ENCODE measurements around the gene ENDOD1.
"Not testable (repeated sequence)": the region's sequence is repeated elsewhere in the genome, so short reads cannot be mapped to it uniquely, and the experiment has no call there.

Gene ENDOD1

DNA sequence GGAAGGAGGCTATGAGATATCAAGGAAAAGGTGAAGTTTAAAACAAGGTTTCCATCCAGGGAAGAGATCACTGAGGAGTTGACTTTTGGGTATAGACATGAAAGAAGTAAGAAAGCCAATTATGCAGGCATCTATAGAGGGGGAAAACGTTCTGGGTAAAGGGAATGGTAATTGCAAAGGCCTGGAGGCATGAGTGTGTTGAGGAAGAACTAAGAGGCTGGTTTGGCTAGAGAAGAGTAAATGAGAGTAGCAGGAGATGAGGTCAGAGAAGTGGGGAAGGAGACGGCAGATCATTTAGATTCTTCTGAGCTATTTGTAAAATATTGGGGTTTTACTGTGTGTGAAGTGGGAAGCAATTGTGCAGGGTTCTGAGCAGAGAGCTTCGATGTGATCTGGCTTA, 7.6 kb downstream of the ENDOD1 start:
- no peak overlapping the region for H3K4me3 ChIP-seq (ENCODE audit: low read length)
- H3K9me3 ChIP-seq (ENCODE audit: control insufficient read depth, low read length): no peaks in the 10 kb centered on the region
- H3K36me3 ChIP-seq (ENCODE audit: control insufficient read depth, insufficient read depth, low read length): no peaks in the 10 kb centered on the region
- H3K4me1 ChIP-seq (ENCODE audit: control insufficient read depth, insufficient read depth, low read length): peaks cover 11% of the 10 kb centered on the region
- no peak overlapping the region for H3K9ac ChIP-seq (ENCODE audit: low read length)
- no peaks in the 10 kb centered on the region for H3K27me3 ChIP-seq (ENCODE audit: control insufficient read depth, insufficient read depth, low read length)

DNA sequence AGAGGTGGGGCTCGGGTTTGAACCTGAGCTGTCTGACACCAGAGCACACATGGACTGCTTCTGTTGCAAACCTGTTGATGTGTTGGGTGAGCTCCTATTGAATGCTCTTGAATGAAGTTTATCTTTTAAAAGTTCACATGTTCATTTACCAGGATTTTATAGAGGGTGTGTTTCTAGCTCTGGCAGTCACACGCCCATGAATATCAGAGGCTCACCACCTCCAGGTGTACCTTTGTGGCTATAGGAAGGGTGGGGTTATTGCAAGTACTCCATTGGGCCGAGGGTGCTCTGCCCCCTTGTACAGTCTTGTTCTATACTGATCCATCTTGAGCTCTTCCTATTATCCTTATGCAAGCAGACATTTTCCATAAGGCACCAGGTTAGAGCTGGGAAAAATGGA, 9.2 kb downstream of the ENDOD1 start:
- no peaks in the 10 kb centered on the region for H3K4me1 ChIP-seq (ENCODE audit: control insufficient read depth, insufficient read depth, low read length)
- H3K4me3 ChIP-seq (ENCODE audit: low read length): no peak overlapping the region
- H3K36me3 ChIP-seq (ENCODE audit: control insufficient read depth, insufficient read depth, low read length): no peaks in the 10 kb centered on the region
- no peaks in the 10 kb centered on the region for H3K9me3 ChIP-seq (ENCODE audit: control insufficient read depth, low read length)
- no peaks in the 10 kb centered on the region for H3K27me3 ChIP-seq (ENCODE audit: control insufficient read depth, insufficient read depth, low read length)
- H3K9ac ChIP-seq (ENCODE audit: low read length): no peak overlapping the region

- no peaks in the 10 kb centered on the region for H3K27me3 ChIP-seq (ENCODE audit: control insufficient read depth, insufficient read depth, low read length)
- no peak overlapping the region for H3K4me3 ChIP-seq (ENCODE audit: low read length)
- H3K9me3 ChIP-seq (ENCODE audit: control insufficient read depth, low read length): no peaks in the 10 kb centered on the region
- no peaks in the 10 kb centered on the region for H3K36me3 ChIP-seq (ENCODE audit: control insufficient read depth, insufficient read depth, low read length)
- no peak overlapping the region for H3K9ac ChIP-seq (ENCODE audit: low read length)
- H3K4me1 ChIP-seq (ENCODE audit: control insufficient read depth, insufficient read depth, low read length): no peaks in the 10 kb centered on the region
Measured at GRCh38 chr11:95100191-95100648, 10.6 kb downstream of the ENDOD1 start.

GRCh38 chr11:95100856-95101507, 11.3 kb downstream of the ENDOD1 start:
- no peaks in the 10 kb centered on the region for H3K36me3 ChIP-seq (ENCODE audit: control insufficient read depth, insufficient read depth, low read length)
- no peaks in the 10 kb centered on the region for H3K4me1 ChIP-seq (ENCODE audit: control insufficient read depth, insufficient read depth, low read length)

GRCh38 chr11:95101935-95102334, 12.3 kb downstream of the ENDOD1 start:
- no peaks in the 10 kb centered on the region for H3K36me3 ChIP-seq (ENCODE audit: control insufficient read depth, insufficient read depth, low read length)
- no peak overlapping the region for H3K4me3 ChIP-seq (ENCODE audit: low read length)
- no peak overlapping the region for H3K9ac ChIP-seq (ENCODE audit: low read length)
- H3K4me1 ChIP-seq (ENCODE audit: control insufficient read depth, insufficient read depth, low read length): no peaks in the 10 kb centered on the region
- no peaks in the 10 kb centered on the region for H3K27me3 ChIP-seq (ENCODE audit: control insufficient read depth, insufficient read depth, low read length)
- no peaks in the 10 kb centered on the region for H3K9me3 ChIP-seq (ENCODE audit: control insufficient read depth, low read length)

More at GRCh38 chr11:95100856-95101507, 11.3 kb downstream of the ENDOD1 start:
- Histone ChIP-seq H3K9ac (ENCODE audit: low read length) (no peak overlapping the region), H3K4me3 (ENCODE audit: low read length) (no peak overlapping the region), H3K9me3 (ENCODE audit: control insufficient read depth, low read length) (no peaks in the 10 kb centered on the region), H3K27me3 (ENCODE audit: control insufficient read depth, insufficient read depth, low read length) (no peaks in the 10 kb centered on the region)

- Histone ChIP-seq H3K27me3 (ENCODE audit: control insufficient read depth, insufficient read depth, low read length) (no peaks in the 10 kb centered on the region), H3K4me1 (ENCODE audit: control insufficient read depth, insufficient read depth, low read length) (peaks cover 1% of the 10 kb centered on the region), H3K36me3 (ENCODE audit: control insufficient read depth, insufficient read depth, low read length) (no peaks in the 10 kb centered on the region), H3K4me3 (ENCODE audit: low read length) (no peak overlapping the region), H3K9me3 (ENCODE audit: control insufficient read depth, low read length) (no peaks in the 10 kb centered on the region), H3K9ac (ENCODE audit: low read length) (no peak overlapping the region)
Measured at GRCh38 chr11:95102733-95103132, 13.1 kb downstream of the ENDOD1 start.

GRCh38 chr11:95103701-95104100, 14.1 kb downstream of the ENDOD1 start:
- Histone ChIP-seq H3K36me3 (ENCODE audit: control insufficient read depth, insufficient read depth, low read length) (no peaks in the 10 kb centered on the region), H3K4me1 (ENCODE audit: control insufficient read depth, insufficient read depth, low read length) (peaks cover 11% of the 10 kb centered on the region), H3K27me3 (ENCODE audit: control insufficient read depth, insufficient read depth, low read length) (no peaks in the 10 kb centered on the region), H3K9me3 (ENCODE audit: control insufficient read depth, low read length) (no peaks in the 10 kb centered on the region), H3K9ac (ENCODE audit: low read length) (no peak overlapping the region), H3K4me3 (ENCODE audit: low read length) (no peak overlapping the region)

- H3K4me1 ChIP-seq (ENCODE audit: control insufficient read depth, insufficient read depth, low read length): peaks cover 15% of the 10 kb centered on the region
- H3K27me3 ChIP-seq (ENCODE audit: control insufficient read depth, insufficient read depth, low read length): no peaks in the 10 kb centered on the region
- no peaks in the 10 kb centered on the region for H3K9me3 ChIP-seq (ENCODE audit: control insufficient read depth, low read length)
- no peak overlapping the region for H3K9ac ChIP-seq (ENCODE audit: low read length)
- H3K4me3 ChIP-seq (ENCODE audit: low read length): no peak overlapping the region
- H3K36me3 ChIP-seq (ENCODE audit: control insufficient read depth, insufficient read depth, low read length): no peaks in the 10 kb centered on the region
Measured at GRCh38 chr11:95104121-95104830, 14.6 kb downstream of the ENDOD1 start.

DNA sequence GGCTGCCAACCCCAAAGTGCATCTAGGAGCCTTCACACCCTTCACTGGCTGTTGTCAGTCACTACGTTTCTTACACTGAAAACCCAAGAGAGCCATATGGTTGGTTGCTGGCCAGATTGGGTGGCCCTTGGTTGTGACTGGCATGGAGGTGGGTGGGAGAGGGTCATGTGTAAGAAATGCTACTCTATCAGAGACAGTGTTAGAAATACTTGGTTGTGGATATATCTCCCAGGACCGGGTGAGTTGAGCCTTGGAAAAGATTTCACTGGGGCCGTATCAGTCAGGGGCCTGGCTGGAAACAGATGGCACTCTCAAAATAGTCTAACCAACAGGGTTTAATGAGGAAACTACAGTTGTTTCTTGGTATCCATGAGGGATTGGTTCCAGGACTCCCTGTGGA, 15.2 kb downstream of the ENDOD1 start:
- Histone ChIP-seq H3K9me3 (ENCODE audit: control insufficient read depth, low read length) (no peaks in the 10 kb centered on the region), H3K27me3 (ENCODE audit: control insufficient read depth, insufficient read depth, low read length) (no peaks in the 10 kb centered on the region), H3K36me3 (ENCODE audit: control insufficient read depth, insufficient read depth, low read length) (no peaks in the 10 kb centered on the region), H3K4me1 (ENCODE audit: control insufficient read depth, insufficient read depth, low read length) (peaks cover 15% of the 10 kb centered on the region), H3K9ac (ENCODE audit: low read length) (no peak overlapping the region), H3K4me3 (ENCODE audit: low read length) (no peak overlapping the region)

DNA sequence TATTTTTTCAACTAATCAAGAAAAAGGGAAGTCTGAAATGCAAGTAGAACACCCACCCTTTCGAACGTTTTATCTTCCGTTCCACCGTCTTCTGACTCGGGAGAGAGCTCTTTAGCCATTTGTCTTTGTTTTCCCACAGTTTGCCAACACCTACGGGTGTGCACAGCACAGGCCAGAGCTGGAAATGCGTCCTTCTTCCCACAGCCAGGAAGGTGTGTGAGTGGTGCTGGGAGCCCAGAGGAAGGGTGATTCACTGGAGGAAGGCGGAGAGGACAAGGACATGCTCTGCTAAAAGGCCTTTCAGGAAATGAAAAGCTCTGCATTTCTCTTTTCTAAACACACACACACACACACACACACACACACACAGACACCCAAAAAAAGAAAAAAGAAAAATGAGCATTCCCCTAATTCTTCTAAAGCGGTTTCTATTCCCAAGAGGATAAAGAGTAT, 18.5 kb downstream of the ENDOD1 start:
- H3K27me3 ChIP-seq (ENCODE audit: control insufficient read depth, insufficient read depth, low read length): no peaks in the 10 kb centered on the region
- no peaks in the 10 kb centered on the region for H3K36me3 ChIP-seq (ENCODE audit: control insufficient read depth, insufficient read depth, low read length)
- peaks cover 15% of the 10 kb centered on the region for H3K4me1 ChIP-seq (ENCODE audit: control insufficient read depth, insufficient read depth, low read length)
- no peak overlapping the region for H3K4me3 ChIP-seq (ENCODE audit: low read length)
- H3K9ac ChIP-seq (ENCODE audit: low read length): no peak overlapping the region
- H3K9me3 ChIP-seq (ENCODE audit: control insufficient read depth, low read length): no peaks in the 10 kb centered on the region

GRCh38 chr11:95108671-95109551, 19.3 kb downstream of the ENDOD1 start:
- peaks cover 15% of the 10 kb centered on the region for H3K4me1 ChIP-seq (ENCODE audit: control insufficient read depth, insufficient read depth, low read length)
- no peaks in the 10 kb centered on the region for H3K36me3 ChIP-seq (ENCODE audit: control insufficient read depth, insufficient read depth, low read length)
- no peaks in the 10 kb centered on the region for H3K27me3 ChIP-seq (ENCODE audit: control insufficient read depth, insufficient read depth, low read length)
- no peaks in the 10 kb centered on the region for H3K9me3 ChIP-seq (ENCODE audit: control insufficient read depth, low read length)
- no peak overlapping the region for H3K9ac ChIP-seq (ENCODE audit: low read length)
- H3K4me3 ChIP-seq (ENCODE audit: low read length): no peak overlapping the region

DNA sequence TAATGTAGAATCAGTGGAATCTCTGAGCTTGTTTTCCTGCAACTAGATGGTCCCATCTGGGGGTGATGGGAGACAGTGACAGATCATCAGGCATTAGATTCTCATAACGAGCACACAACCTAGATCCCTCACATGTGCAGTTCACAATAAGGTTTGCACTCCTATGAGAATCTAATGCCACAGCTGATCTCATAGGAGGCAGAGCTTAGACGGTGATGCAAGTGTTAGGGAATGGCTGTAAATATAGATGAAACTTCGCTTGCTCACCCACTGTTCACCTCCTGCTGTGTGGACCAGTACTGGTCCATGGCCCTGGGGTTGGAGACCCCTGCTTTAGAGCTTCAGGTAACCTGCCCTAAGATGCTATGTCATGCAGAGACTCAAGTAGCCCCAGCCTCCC, 21.8 kb downstream of the ENDOD1 start:
- H3K9ac ChIP-seq (ENCODE audit: low read length): not testable (repeated sequence)

More for the DNA sequence above, 21.8 kb downstream of the ENDOD1 start:
- peaks cover 15% of the 10 kb centered on the region for H3K4me1 ChIP-seq (ENCODE audit: control insufficient read depth, insufficient read depth, low read length)
- H3K4me3 ChIP-seq (ENCODE audit: low read length); H3K27me3 ChIP-seq (ENCODE audit: control insufficient read depth, insufficient read depth, low read length); H3K9me3 ChIP-seq (ENCODE audit: control insufficient read depth, low read length); H3K36me3 ChIP-seq (ENCODE audit: control insufficient read depth, insufficient read depth, low read length): not testable (repeated sequence)
